HCT116 (cell line): ENCODE results near the gene SNTG2. TPM values are rescaled to one million over a fixed set of nuclear protein-coding genes. Genes with fewer than 3 reads are reported as not detected.

Experiments
- ATAC-seq: fragments of 200-7000 bp; cut with Tn5 transposase; 2 replicates; pipeline ENCODE4 v1.9.1; 2020; ENCODE audit warnings: mild to moderate bottlenecking, moderate library complexity
- BruUV-seq: library from RNA; stranded (reverse); fragments of 400-500 nt; replicated peaks from 2 replicates; lab custom pipeline; 2021; lab: Mats Ljungman, UMichigan
- CTCF ChIA-PET: fragments of 300-600 bp; sonication (Branson Sonifier 250); formaldehyde crosslinking; loops from one replicate; lab custom pipeline; 2021; ENCODE audit warnings: antibody characterized with exemption; lab: Charles Lee
- POLR2A ChIA-PET: fragments of 300-600, 350-600 bp; sonication (Branson Sonifier 250); formaldehyde crosslinking; loops from one replicate; lab custom pipeline; 2021; ENCODE audit warnings: antibody characterized with exemption; lab: Charles Lee
- RAD21 ChIA-PET, 2 experiments: fragments of 300-600 bp; sonication (Branson Sonifier 250); formaldehyde crosslinking; loops; one replicate each; lab custom pipeline; 2023; ENCODE audit warnings: low total read pairs in 2 of 2; ENCODE audit not compliant: uncharacterized antibody in 2 of 2, unreplicated experiment in 2 of 2, low non-redundant PET in 1 of 2; lab: Charles Lee
- DNase-seq: peaks from one replicate; pipeline ENCODE4 v3.0.0-alpha.2; 2010; ENCODE audit warnings: low read depth, low spot score
- H2AFZ ChIP-seq: fragments of 200-600 bp; shearing (Covaris generic), sonication (generic); 2 replicates; pipeline ENCODE4 v1.6.1; 2017; ENCODE audit warnings: low read depth, mixed run types, mixed read lengths, antibody characterized with exemption, low read length; ENCODE audit not compliant: poor library complexity, severe bottlenecking
- H3K27ac ChIP-seq: 2 replicates; pipeline ENCODE4 v1.5.1; 2012; ENCODE audit warnings: low read depth, low read length
- H3K27me3 ChIP-seq: fragments of 200-600 bp; sonication (generic); 2 replicates; pipeline ENCODE4 v1.6.1; 2016; ENCODE audit warnings: mixed run types, low read length, mixed read lengths; ENCODE audit not compliant: insufficient read depth
- H3K36me3 ChIP-seq, 2 experiments: fragments of 200-500 bp in 1 of 2; fragments of 200-600 bp in 1 of 2; sonication (Bioruptor generic) in 1 of 2; sonication (generic) in 1 of 2; 2 replicates each; pipeline versions ENCODE4 v1.5.1 to v1.6.1; 2014 to 2016; ENCODE audit warnings: low read length in 2 of 2, inconsistent platforms in 1 of 2, mixed read lengths in 1 of 2, mixed run types in 1 of 2; ENCODE audit not compliant: insufficient read depth in 2 of 2, control insufficient read depth in 1 of 2
- H3K4me1 ChIP-seq, 2 experiments: fragments of 200-600 bp in 1 of 2; sonication (generic) in 1 of 2; 2 replicates each; pipeline versions ENCODE4 v1.5.1 to v1.6.1; 2012 to 2017; ENCODE audit warnings: low read length in 2 of 2, inconsistent platforms in 1 of 2, mild to moderate bottlenecking in 1 of 2, mixed read lengths in 1 of 2, mixed run types in 1 of 2, moderate library complexity in 1 of 2; ENCODE audit not compliant: insufficient read depth in 2 of 2, control insufficient read depth in 1 of 2
- H3K4me2 ChIP-seq: fragments of 200-600 bp; sonication (generic); 2 replicates; pipeline ENCODE4 v1.6.1; 2017; ENCODE audit warnings: mixed run types, low read length, mixed read lengths
- H3K4me3 ChIP-seq, 2 experiments: fragments of 200-600 bp in 1 of 2; sonication (generic) in 1 of 2; replicated peaks in 1 of 2; 2 replicates each; pipeline ENCODE4 v1.5.1; 2011 to 2016; ENCODE audit warnings: low read length in 2 of 2, control low read depth in 1 of 2, low read depth in 1 of 2, mild to moderate bottlenecking in 1 of 2, mixed read lengths in 1 of 2, mixed run types in 1 of 2
- H3K79me2 ChIP-seq: fragments of 200-600 bp; sonication (generic); 2 replicates; pipeline ENCODE4 v1.6.1; 2017; ENCODE audit warnings: mild to moderate bottlenecking, mixed run types, low read length, moderate library complexity, mixed read lengths; ENCODE audit not compliant: insufficient read depth
- H3K9ac ChIP-seq: fragments of 200-600 bp; sonication (generic); 2 replicates; pipeline ENCODE4 v1.6.1; 2016; ENCODE audit warnings: low read length, mixed read lengths
- H3K9me2 ChIP-seq: fragments of 200-600 bp; sonication (generic), shearing (Covaris generic); 2 replicates; pipeline ENCODE4 v1.6.1; 2017; ENCODE audit warnings: mixed run types, mild to moderate bottlenecking, moderate library complexity; ENCODE audit not compliant: insufficient read depth
- H3K9me3 ChIP-seq, 2 experiments: fragments of 200-500 bp in 1 of 2; fragments of 200-600 bp in 1 of 2; sonication (Bioruptor generic) in 1 of 2; sonication (generic) in 1 of 2; 2 replicates each; pipeline ENCODE4 v1.6.1; 2014 to 2017; ENCODE audit warnings: low read length in 2 of 2, mixed read lengths in 2 of 2, inconsistent platforms in 1 of 2, low read depth in 1 of 2, mild to moderate bottlenecking in 1 of 2, mixed run types in 1 of 2, moderate library complexity in 1 of 2; ENCODE audit not compliant: control insufficient read depth in 1 of 2, insufficient read depth in 1 of 2
- H4K20me1 ChIP-seq: fragments of 200-600 bp; sonication (generic), shearing (Covaris generic); 2 replicates; pipeline ENCODE4 v1.6.1; 2017; ENCODE audit warnings: mixed run types, mild to moderate bottlenecking, moderate library complexity; ENCODE audit not compliant: insufficient read depth
- CBX3 ChIP-seq: IDR thresholded peaks from 2 replicates; pipeline ENCODE4 v1.6.1; 2012; ENCODE audit warnings: low read depth
- CEBPB ChIP-seq: IDR thresholded peaks from 2 replicates; pipeline ENCODE4 v1.6.1; 2012; ENCODE audit warnings: low read depth
- JUND ChIP-seq: IDR thresholded peaks from 2 replicates; pipeline ENCODE4 v1.6.1; 2012
- RAD21 ChIP-seq: IDR thresholded peaks from 2 replicates; pipeline ENCODE4 v1.6.1; 2012; ENCODE audit warnings: low read depth, mild to moderate bottlenecking
- SIN3A ChIP-seq: IDR thresholded peaks from 2 replicates; pipeline ENCODE4 v1.6.1; 2012; ENCODE audit warnings: low read depth
- SRF ChIP-seq: IDR thresholded peaks from 2 replicates; pipeline ENCODE4 v1.6.1; 2012; ENCODE audit warnings: low read depth
- TCF7L2 ChIP-seq: IDR thresholded peaks from 2 replicates; pipeline ENCODE4 v1.7.0; 2011; ENCODE audit warnings: borderline replicate concordance, inconsistent platforms; ENCODE audit not compliant: insufficient read depth, insufficient read length; ENCODE audit errors: extremely low read depth
- YY1 ChIP-seq: IDR thresholded peaks from 2 replicates; pipeline ENCODE4 v1.6.1; 2011; ENCODE audit warnings: low read length, low read depth, moderate library complexity, mild to moderate bottlenecking; ENCODE audit not compliant: insufficient replicate concordance; ENCODE audit errors: extremely low read depth
- ZFX ChIP-seq: fragments of 450-650 bp; IDR thresholded peaks from 2 replicates; pipeline ENCODE4 v1.6.1; 2017
- intact Hi-C: fragments of 100-400 bp; cut with micrococcal nuclease; formaldehyde crosslinking; loops from 2 replicates; pipeline ENCODE4 v1.10.0; 2022
- total RNA-seq: library from RNA; stranded (reverse); gene quantifications from one replicate; pipeline ENCODE4 v1.2.1, GENCODE V29; 2021; ENCODE audit not compliant: unreplicated experiment

SNTG2 gene
- total RNA-seq, 1 experiment from 2014 or later, result not detected

DNA sequence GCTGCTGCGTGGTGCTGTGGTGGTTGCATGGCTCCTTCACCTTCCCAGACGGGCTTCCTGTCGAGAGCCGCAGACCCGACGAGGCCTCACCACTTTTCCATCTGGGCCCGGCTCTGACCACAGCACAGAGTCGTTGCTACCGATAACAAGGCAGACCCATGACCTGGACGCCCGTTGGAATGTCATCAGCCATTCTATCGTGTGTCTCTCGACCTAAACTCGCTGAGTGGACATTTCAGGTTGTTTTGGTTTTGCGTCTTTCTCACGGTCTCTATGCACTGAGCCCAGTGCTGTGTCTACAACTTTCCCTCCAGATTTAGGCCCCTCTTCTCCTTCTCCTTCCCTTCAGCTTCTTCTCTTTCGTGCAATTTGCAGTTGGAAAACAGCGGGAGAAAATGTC, 257.9 kb downstream of the SNTG2 start:
- H3K9ac ChIP-seq, result no peak overlapping the region
- RAD21 ChIA-PET, result no interaction called here
- CTCF ChIA-PET, result no interaction called here
- H3K36me3 ChIP-seq, result no peaks in the 10 kb centered on the region
- POLR2A ChIA-PET, result no interaction called here
- no peak overlapping the region for H3K4me2 ChIP-seq
- no TSS peak for BruUV-seq
- intact Hi-C loops, result no loop called here
- no peak overlapping the region for H2AFZ ChIP-seq
- H3K27me3 ChIP-seq, result no peaks in the 10 kb centered on the region
- H3K4me1 ChIP-seq, result no peaks in the 10 kb centered on the region
- H4K20me1 ChIP-seq, result no peaks in the 10 kb centered on the region
- H3K9me2 ChIP-seq, result no peaks in the 10 kb centered on the region
- H3K27ac ChIP-seq, result no peak overlapping the region
- DNase-seq, result no peak
- H3K4me3 ChIP-seq, result no peak overlapping the region
- no peak for ATAC-seq
- TF ChIP-seq YY1 (no peak), RAD21 (no peak), SRF (no peak), CEBPB (no peak), ZFX (no peak), TCF7L2 (no peak), JUND (no peak), SIN3A (no peak)
- H3K9me3 ChIP-seq, result peaks cover 0 to under 1% of the 10 kb centered on the region in 2 experiments; a peak in 1 of 4 replicates
- no peaks in the 10 kb centered on the region for H3K79me2 ChIP-seq

DNA sequence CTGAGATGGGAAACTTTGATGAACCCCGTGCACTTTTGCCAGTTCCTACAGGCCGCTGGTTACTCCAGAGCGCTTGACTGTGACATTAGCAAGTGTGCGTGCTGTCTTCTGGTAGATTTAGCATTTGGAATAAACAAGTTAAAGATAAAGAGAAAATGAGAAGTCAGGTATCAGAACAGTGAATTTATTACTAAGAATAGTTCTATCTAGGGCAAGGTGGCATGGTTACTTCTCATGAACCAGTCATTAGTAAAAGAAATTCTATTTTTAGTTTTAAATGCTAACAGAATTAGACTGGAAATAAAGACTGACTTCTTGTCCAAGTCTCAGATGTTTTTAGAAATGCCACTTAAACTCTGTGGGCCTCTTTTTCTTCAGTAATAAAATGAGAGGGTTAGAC, 258.6 kb downstream of the SNTG2 start:
- no peaks in the 10 kb centered on the region for H3K36me3 ChIP-seq
- no peaks in the 10 kb centered on the region for H3K27me3 ChIP-seq
- no peak overlapping the region for H3K9ac ChIP-seq
- CTCF ChIA-PET, result no interaction called here
- no peaks in the 10 kb centered on the region for H3K9me2 ChIP-seq
- no peak for TF ChIP-seq CBX3
- no peak overlapping the region for H3K4me3 ChIP-seq
- ATAC-seq, result no peak
- H2AFZ ChIP-seq, result no peak overlapping the region
- H3K4me1 ChIP-seq, result no peaks in the 10 kb centered on the region
- H4K20me1 ChIP-seq, result no peaks in the 10 kb centered on the region
- POLR2A ChIA-PET, result no interaction called here
- intact Hi-C loops, result no loop called here
- peaks cover 0 to 7% of the 10 kb centered on the region in 2 experiments; a peak in 1 of 4 replicates for H3K9me3 ChIP-seq
- no peaks in the 10 kb centered on the region for H3K79me2 ChIP-seq
- no peak for DNase-seq
- H3K4me2 ChIP-seq, result no peak overlapping the region
- H3K27ac ChIP-seq, result no peak overlapping the region
- RAD21 ChIA-PET, result no interaction called here
- BruUV-seq, result no TSS peak
